Activated CD8-positive, alpha-beta memory T cell treated with anti-CD3 and anti-CD28 coated beads, Interleukin-2, amount 50 U/mL, for 4 hours (primary cell): ENCODE data around the gene PEG3.

ENCODE experiments used
- DNase-seq: peaks from one replicate; pipeline ENCODE4 v3.0.0-alpha.2; 2020

Gene PEG3

DNA sequence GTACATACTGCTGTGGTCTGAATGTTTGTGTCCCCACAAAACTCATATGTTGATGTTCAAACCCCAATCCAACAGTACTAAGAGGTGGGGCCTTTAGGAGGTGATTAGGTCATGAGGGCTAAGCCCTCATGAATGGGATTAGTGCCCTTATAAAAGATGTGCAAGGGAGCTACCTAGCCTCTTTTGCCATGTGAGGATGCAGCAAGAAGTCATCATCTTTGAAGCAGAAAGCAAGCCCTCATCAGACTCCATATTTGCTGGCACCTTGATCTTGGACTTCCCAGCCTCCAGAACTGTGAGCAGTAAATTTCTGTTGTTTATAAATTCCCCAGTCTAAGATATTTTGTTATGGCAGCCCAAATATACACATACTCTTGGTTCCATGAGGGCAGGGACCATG, 33.9 kb downstream of the PEG3 start:
- no peak for DNase-seq
